Caco-2 (cell line): Measurements from ENCODE around the gene FAM20B. TPM values are rescaled to one million over a fixed set of nuclear protein-coding genes. Genes with fewer than 3 reads are reported as not detected.

Experiments used
- BruUV-seq: library from RNA; stranded (reverse); fragments of 400-500 nt; replicated peaks from 2 replicates; lab custom pipeline; 2021; lab: Mats Ljungman, UMichigan
- CTCF ChIA-PET: fragments of 300-600 bp; sonication (Branson Sonifier 250); formaldehyde crosslinking; loops from one replicate; lab custom pipeline; 2022; ENCODE audit warnings: antibody characterized with exemption; lab: Charles Lee
- POLR2A ChIA-PET: fragments of 300-600 bp; sonication (Branson Sonifier 250); formaldehyde crosslinking; loops from one replicate; lab custom pipeline; 2022; ENCODE audit warnings: antibody characterized with exemption; lab: Charles Lee
- DNase-seq, 2 experiments: peaks; one replicate each; pipeline versions ENCODE4 v3.0.0 to v3.0.0-alpha.2; 2020 to 2022
- H3K27me3 ChIP-seq: replicated peaks from 2 replicates; pipeline ENCODE4 v1.6.0; 2011; ENCODE audit warnings: low read length; ENCODE audit not compliant: control insufficient read depth, insufficient read depth
- H3K36me3 ChIP-seq: 2 replicates; pipeline ENCODE4 v1.5.1; 2011; ENCODE audit warnings: low read length; ENCODE audit not compliant: control insufficient read depth, insufficient read depth
- H3K4me1 ChIP-seq: fragments of 250-450 bp; sonication (Bioruptor Pico); 2 replicates; pipeline ENCODE4 v1.5.1; 2020; ENCODE audit warnings: mild to moderate bottlenecking
- H3K4me3 ChIP-seq: 2 replicates; pipeline ENCODE4 v1.5.1; 2011; ENCODE audit warnings: low read depth, mild to moderate bottlenecking, control low read depth, low read length
- H3K9me3 ChIP-seq: fragments of 250-450 bp; sonication (Bioruptor Pico); 2 replicates; pipeline ENCODE4 v1.5.1; 2020; ENCODE audit warnings: mild to moderate bottlenecking, moderate library complexity
- H3K27ac Mint-ChIP-seq: one replicate; pipeline ENCODE4 v1.8.0; 2022; ENCODE audit warnings: mixed read lengths; ENCODE audit not compliant: unreplicated experiment
- H3K27me3 Mint-ChIP-seq: one replicate; pipeline ENCODE4 v1.8.0; 2022; ENCODE audit warnings: mixed read lengths; ENCODE audit not compliant: insufficient read depth, unreplicated experiment
- H3K36me3 Mint-ChIP-seq: one replicate; pipeline ENCODE4 v1.8.0; 2022; ENCODE audit warnings: mild to moderate bottlenecking, mixed read lengths; ENCODE audit not compliant: insufficient read depth, unreplicated experiment
- H3K4me1 Mint-ChIP-seq: one replicate; pipeline ENCODE4 v1.8.0; 2022; ENCODE audit warnings: low read depth, mixed read lengths; ENCODE audit not compliant: unreplicated experiment
- H3K4me3 Mint-ChIP-seq: one replicate; pipeline ENCODE4 v1.8.0; 2022; ENCODE audit warnings: mild to moderate bottlenecking, moderate library complexity, mixed read lengths; ENCODE audit not compliant: unreplicated experiment
- H3K9me3 Mint-ChIP-seq: one replicate; pipeline ENCODE4 v1.8.0; 2022; ENCODE audit warnings: mixed read lengths; ENCODE audit not compliant: unreplicated experiment
- CTCF ChIP-seq, 2 experiments: fragments of 200-600 bp in 1 of 2; IDR thresholded peaks; 1 replicate in 1 of 2; 2 replicates in 1 of 2; pipeline versions ENCODE4 v1.5.1 to v1.8.0; 2011 to 2022; ENCODE audit warnings: antibody characterized with exemption in 1 of 2, control low read depth in 1 of 2, inconsistent platforms in 1 of 2, low read depth in 1 of 2, low read length in 1 of 2, mild to moderate bottlenecking in 1 of 2, moderate library complexity in 1 of 2; ENCODE audit not compliant: insufficient read depth in 1 of 2, severe bottlenecking in 1 of 2, unreplicated experiment in 1 of 2
- intact Hi-C: fragments of 100-400 bp; cut with micrococcal nuclease; formaldehyde crosslinking; loops from one replicate; pipeline ENCODE4 v1.10.0; 2022; ENCODE audit not compliant: unreplicated experiment
- total RNA-seq: library from RNA; stranded (reverse); gene quantifications from 2 replicates; pipeline ENCODE4 v1.2.3, GENCODE V29; 2022

Gene FAM20B
- total RNA-seq, 1 experiment from 2014 or later, result 24.5 TPM

DNA sequence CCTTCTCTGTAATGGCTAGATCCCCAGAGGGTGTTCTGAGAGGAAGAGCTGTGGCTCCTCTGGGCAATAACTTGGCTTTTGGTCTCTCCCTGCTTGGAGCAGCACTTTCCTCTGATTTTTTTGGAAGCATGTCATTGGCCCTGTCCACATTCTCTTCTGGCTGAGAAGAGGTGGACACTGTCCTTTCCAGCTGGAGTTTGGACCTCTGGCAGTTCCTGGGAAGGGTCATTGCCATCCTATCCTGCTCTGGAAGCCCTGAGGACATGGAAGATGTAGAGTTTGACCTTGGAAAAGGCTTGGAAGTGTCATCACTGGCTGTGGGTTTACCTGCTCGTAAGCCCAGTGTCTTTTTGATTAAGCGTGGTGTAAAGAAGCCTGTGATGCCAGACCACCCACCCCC, 83.0 kb downstream of the FAM20B start:
- Mint-ChIP-seq H3K9me3 (no peaks in the 10 kb centered on the region), H3K27me3 (no peaks in the 10 kb centered on the region), H3K36me3 (peaks cover 56% of the 10 kb centered on the region), H3K27ac (no peak overlapping the region), H3K4me1 (no peaks in the 10 kb centered on the region), H3K4me3 (no peak overlapping the region)
- no peak for TF ChIP-seq CTCF (IDR thresholded peaks at IDR 0.05; ENCODE audit: insufficient read depth in 1 of 2, low read depth in 1 of 2, low read length in 1 of 2, severe bottlenecking in 1 of 2, unreplicated experiment in 1 of 2)
- ChIA-PET CTCF (no interaction called here), POLR2A (no interaction called here)
- Histone ChIP-seq H3K9me3 (no peaks in the 10 kb centered on the region), H3K36me3 (peaks cover 4% of the 10 kb centered on the region; the same call in 1 of the 2 replicates), H3K27me3 (no peaks in the 10 kb centered on the region), H3K4me3 (no peak overlapping the region), H3K4me1 (no peaks in the 10 kb centered on the region)
- DNase-seq, result no peak
- intact Hi-C loops, result loop anchor here (5.0 kb wide), 1 partner anchor 84 kb away; no protein-coding TSS in a partner anchor
- BruUV-seq, result no TSS peak

- TF ChIP-seq CTCF (IDR thresholded peaks at IDR 0.05; ENCODE audit: insufficient read depth in 1 of 2, low read depth in 1 of 2, low read length in 1 of 2, severe bottlenecking in 1 of 2, unreplicated experiment in 1 of 2), result no peak
- H3K4me3 ChIP-seq, result no peak overlapping the region
- no TSS peak for BruUV-seq
- H3K9me3 ChIP-seq, result no peaks in the 10 kb centered on the region
- intact Hi-C loops, result no loop called here
- H3K9me3 Mint-ChIP-seq, result no peaks in the 10 kb centered on the region
- H3K36me3 ChIP-seq, result peaks cover 5% of the 10 kb centered on the region
- no peaks in the 10 kb centered on the region for H3K27me3 ChIP-seq
- no peak overlapping the region for H3K27ac Mint-ChIP-seq
- H3K4me1 Mint-ChIP-seq, result no peaks in the 10 kb centered on the region
- H3K36me3 Mint-ChIP-seq, result peaks cover 72% of the 10 kb centered on the region
- H3K4me1 ChIP-seq, result no peaks in the 10 kb centered on the region
- ChIA-PET CTCF (no interaction called here), POLR2A (no interaction called here)
- no peak overlapping the region for H3K4me3 Mint-ChIP-seq
- H3K27me3 Mint-ChIP-seq, result no peaks in the 10 kb centered on the region
- DNase-seq, result no peak
Measured at GRCh38 chr1:179115181-179115580, 89.5 kb downstream of the FAM20B start.

DNA sequence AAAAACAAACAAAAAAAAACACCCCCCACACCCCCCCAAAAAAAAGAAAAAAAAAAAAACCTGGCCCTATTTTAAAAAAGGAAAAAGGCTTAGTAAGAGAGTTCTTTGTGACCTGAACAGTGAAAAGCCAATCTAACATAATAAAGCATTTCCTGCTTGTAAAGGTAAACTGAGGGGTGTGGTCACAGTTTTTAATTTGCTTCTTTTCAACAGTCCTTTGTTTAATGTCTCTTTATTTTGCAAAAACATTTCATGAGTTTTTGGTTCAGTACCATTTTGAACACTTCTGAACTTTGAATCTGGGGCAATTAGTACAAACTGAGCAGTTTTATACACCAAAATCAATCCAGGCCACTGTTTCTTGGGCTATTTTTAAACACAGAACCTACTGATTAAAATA, 93.8 kb downstream of the FAM20B start:
- Mint-ChIP-seq H3K27me3 (no peaks in the 10 kb centered on the region), H3K4me1 (no peaks in the 10 kb centered on the region), H3K27ac (no peak overlapping the region), H3K9me3 (no peaks in the 10 kb centered on the region), H3K4me3 (no peak overlapping the region), H3K36me3 (peaks cover 51% of the 10 kb centered on the region)
- no peak overlapping the region for H3K4me3 ChIP-seq
- ChIA-PET POLR2A (no interaction called here), CTCF (no interaction called here)
- no TSS peak for BruUV-seq
- H3K9me3 ChIP-seq, result no peaks in the 10 kb centered on the region
- intact Hi-C loops, result no loop called here
- H3K4me1 ChIP-seq, result no peaks in the 10 kb centered on the region
- peaks cover 5% of the 10 kb centered on the region for H3K36me3 ChIP-seq
- no peak for DNase-seq
- no peaks in the 10 kb centered on the region for H3K27me3 ChIP-seq
- TF ChIP-seq CTCF (IDR thresholded peaks at IDR 0.05; ENCODE audit: insufficient read depth in 1 of 2, low read depth in 1 of 2, low read length in 1 of 2, severe bottlenecking in 1 of 2, unreplicated experiment in 1 of 2), result no peak
